SH-SY5Y (cell line): ENCODE results near the gene DBH.

Experiments
- GATA2 ChIP-seq: IDR thresholded peaks from 2 replicates; pipeline ENCODE4 v1.6.1; 2011; ENCODE audit warnings: mild to moderate bottlenecking, low read depth, low read length
- GATA3 ChIP-seq: IDR thresholded peaks from 2 replicates; pipeline ENCODE4 v1.6.1; 2011; ENCODE audit warnings: low read depth, mild to moderate bottlenecking, low read length, moderate library complexity

Gene DBH

DNA sequence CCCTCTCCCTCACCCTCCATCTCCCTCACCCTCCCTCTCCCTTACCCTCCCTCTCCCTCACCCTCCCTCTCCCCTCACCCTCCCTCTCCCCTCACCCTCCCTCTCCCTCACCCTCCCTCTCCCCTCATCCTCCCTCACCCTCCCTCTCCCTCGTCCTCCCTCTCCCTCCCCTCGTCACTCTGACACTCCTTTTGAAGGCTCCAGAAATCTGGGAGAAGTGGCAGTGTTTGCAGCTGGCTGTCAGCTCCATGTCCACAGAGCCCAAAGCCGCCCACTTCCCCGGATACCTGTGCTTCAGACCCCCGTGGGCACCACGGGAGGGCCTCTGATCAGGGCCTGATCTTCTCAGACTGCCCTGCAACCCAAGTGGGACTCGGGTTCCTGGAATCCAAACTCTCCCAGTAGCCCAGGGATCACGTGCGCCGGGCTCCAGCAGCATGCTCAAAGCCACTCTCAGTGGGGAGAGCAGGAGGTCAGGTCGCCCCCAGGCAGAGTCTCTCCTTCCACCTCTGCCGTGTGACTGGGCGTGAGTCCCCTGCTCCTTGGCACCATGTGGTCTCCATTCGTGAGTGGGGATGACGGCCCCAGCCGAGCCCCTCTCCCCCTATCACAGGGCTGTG lies 33.1 kb downstream of the DBH start:
- TF ChIP-seq GATA2 (no peak), GATA3 (no peak)

DNA sequence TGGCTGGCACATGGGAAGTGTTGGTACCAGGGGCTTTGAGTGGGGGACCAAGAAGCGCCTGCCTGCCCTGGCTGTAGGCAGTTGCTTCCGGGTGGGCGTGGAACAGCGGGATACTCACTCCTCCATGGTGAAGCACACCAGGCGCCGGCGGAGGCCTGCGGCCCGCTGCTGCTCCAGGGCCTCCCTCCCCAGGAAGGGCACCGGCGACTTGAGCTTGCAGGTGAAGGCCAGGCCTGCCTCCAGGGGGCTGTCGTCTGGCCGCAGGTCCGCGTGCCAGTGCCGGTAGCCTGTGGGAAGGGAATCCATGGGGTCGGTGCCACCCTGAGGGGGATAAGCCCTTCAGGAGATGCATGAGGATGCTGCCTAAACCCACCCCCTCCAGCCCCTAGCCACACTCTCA lies 34.3 kb downstream of the DBH start:
- TF ChIP-seq GATA2, result no peak

DNA sequence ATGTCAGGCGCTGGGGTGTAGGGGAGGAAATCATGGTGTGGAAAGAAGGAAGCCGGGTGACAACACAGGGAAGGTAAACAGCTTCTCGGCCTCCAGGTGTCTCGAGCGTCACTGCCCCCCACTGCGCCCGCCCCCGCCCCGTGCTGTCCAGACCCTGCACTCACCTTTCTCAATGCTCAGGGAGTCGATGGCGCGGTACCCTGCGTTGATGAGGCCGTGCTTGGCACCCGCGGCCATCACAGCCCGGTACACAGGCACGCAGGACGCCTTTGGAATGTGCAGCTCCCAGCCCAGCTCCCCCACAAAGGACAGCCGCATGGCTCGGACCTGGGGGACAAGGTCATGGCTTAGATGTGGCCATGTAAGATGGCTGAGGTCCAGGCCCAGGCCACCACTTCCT lies 35.2 kb downstream of the DBH start:
- TF ChIP-seq GATA3, result no peak
- no peak for TF ChIP-seq GATA2

DNA sequence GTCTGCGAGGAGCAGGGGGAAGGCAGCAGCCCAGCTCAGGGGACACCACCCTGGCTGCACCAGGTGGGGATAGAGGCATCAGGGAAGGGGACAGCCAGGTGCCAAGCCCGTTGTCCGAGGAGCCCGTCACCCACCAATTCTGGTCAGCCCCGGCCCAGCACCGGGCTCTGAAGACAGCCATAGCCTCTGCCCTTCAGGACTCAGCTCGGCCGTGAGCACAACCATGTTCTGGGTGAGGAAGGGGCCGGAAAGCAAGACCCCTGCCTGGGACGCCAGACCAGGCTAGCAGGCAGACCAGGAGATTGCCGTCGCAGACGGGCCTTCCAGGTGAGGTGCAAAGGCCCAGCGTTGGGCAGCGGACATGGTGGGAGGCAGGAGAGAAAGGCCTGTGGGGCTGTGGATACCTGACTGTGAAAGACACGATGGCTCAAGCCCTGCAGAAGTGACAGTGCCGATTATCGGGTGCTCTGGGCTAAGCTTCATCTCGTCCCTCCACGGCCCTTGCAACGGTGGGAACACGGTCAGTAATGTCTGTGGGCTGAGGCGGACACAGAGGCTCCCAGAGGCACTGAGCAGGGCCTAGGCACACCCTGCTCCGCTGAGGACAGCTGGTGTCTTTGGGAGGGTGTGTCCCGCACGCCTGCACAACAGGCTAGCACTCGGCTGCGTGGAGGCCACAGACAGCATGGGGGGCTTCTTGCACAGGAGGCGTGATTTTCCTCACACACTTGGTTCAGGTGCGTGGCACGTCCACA lies 36.5 kb downstream of the DBH start:
- no peak for TF ChIP-seq GATA3
- no peak for TF ChIP-seq GATA2

DNA sequence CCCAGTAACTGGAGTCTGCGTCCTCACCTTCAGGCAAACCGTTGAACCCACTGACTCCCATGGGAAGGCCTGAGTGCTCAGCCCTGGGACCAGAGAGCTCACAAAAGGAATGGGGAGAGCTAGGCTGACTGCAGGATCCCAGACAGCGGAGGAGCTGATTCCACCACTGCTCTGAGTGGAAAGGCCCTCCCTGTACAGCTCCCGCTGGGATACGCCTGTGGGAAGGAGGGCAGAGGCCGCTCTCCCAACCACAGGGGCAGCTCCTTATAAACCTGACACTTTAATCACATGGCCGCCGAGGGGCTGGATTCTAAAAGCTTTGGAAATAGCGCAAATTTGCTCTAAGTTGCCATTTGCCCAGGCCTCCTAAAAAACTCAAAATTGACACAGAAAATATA lies 37.1 kb downstream of the DBH start:
- TF ChIP-seq GATA2, result no peak
- TF ChIP-seq GATA3, result no peak

DNA sequence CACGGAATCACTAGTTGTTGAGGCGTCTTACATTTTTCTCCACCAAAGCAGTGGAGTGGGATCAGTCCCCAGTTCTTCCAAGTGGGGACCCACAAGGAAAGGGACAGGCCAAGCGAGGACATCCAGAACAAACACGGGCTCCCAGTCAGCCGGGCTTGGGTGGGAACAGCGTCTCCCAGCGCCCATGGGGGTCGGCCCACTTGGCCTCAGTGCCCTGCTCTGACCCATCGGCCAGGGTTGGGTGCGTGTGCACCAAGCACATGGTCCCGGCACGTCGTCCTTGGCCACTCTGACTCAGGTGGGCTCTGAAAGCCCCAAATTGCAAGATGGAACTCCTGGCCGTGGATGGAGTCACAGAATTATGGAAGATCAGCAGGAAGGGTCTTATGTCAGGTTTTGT lies 37.9 kb downstream of the DBH start:
- TF ChIP-seq GATA3 (no peak), GATA2 (no peak)

DNA sequence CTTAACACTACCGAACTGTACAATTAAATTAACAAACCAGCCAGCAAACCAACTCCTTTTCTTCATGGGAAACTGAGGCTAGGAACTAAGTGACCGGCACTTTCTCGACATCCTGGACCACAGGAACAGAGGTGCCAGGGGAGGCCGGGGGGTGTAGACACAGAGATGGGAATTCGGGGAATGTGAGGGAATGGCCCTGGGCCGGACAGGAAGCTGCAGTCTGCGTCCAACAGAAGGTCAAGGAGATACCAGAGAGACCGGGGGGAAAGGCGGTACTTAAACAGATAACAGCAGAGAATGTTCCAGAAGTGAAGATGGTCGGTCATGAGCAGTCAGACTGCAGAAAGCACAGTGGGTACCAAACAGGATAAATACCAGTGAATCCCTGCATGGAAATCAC lies 40.3 kb downstream of the DBH start:
- no peak for TF ChIP-seq GATA2
- TF ChIP-seq GATA3, result no peak

DNA sequence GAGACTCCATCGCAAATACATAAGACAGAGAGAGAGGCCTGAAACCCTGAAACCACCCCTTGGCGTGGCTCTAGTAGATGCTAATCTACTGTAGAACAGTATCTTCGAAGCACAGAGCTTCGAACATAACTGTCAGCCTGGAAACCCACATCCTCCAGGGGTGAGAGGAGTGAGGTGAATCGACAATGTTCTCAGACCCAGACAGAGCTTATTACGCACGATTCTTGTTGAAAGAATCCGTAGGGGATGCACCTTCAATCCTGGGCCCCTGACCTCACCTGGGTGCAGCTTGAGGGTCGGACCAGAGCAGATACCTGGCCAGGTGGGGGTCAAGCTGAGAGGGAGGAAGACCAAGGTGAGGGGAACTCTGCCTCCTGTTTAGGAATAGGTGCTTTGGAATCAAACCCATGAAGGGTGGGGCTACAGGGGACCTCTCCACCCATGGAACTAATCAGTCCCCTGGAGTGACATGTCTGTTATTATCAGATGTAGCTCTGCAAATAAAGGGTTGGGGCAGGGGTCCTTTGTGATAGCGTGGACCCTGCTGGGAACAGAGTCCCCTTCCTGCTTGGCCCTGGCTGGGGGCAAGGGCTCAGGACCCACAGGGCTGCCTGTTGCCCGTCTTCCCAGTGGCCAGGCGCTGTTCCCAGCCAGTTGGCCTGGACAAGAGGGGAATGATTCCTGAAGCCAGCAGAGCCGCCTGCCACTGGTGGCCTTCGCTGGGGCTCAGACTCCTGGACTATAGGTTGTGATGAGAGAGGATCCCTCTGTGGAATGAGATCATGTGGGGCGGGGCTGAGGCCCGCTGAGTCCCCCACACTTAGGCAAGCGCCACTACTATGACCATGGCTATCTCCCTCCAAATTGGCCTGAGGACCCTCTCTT lies 41.2 kb downstream of the DBH start:
- TF ChIP-seq GATA3 (no peak), GATA2 (no peak)

DNA sequence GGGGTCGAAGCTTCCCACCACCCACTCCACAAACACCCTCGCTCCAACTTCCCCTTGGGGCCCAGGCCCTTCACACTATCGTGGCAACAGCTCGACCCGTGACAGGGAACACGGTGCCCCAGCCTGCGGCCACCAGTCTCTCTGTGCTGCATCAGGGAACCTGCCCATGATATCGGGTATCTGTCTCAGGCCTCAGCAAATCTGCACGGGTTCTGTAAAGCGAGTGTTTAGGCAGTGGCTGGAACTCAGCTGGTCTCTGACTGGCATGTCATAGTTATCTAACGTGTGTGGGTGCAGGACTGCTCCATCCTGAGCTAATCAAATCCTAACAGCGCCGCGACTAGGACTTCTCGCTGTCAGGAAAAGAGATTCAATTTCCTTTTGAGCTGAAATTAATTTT lies 42.9 kb downstream of the DBH start:
- TF ChIP-seq GATA2 (no peak), GATA3 (no peak)

DNA sequence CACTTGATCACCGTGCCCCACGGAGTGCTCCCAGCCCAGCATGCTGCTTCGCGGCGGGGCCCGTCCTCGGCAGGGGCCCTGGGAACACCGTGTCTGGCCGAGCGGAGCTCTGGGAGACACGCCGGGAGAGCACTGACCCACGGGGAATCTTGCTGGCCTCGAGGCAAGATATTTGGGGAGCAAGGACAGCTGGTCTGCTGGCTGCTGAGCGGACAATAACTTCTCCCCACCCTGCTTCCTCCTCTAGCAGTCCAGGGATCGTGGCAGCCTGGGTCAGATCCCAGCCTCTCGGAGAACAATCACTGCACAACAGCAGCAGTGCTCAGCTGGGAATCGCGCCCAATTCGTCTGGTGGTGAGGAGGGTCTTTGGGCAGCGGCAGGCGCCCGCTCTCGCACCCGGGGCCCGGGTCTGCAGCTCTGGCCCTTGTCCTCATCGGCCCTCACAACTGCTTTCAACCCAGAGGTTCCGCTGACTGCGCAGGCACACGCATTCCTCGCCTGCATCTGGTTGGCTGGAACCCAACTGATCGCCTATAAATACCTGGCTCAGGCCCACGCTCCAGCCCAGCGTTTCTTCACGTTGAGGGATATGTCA lies 43.4 kb downstream of the DBH start:
- TF ChIP-seq GATA3, result no peak
- TF ChIP-seq GATA2, result no peak

DNA sequence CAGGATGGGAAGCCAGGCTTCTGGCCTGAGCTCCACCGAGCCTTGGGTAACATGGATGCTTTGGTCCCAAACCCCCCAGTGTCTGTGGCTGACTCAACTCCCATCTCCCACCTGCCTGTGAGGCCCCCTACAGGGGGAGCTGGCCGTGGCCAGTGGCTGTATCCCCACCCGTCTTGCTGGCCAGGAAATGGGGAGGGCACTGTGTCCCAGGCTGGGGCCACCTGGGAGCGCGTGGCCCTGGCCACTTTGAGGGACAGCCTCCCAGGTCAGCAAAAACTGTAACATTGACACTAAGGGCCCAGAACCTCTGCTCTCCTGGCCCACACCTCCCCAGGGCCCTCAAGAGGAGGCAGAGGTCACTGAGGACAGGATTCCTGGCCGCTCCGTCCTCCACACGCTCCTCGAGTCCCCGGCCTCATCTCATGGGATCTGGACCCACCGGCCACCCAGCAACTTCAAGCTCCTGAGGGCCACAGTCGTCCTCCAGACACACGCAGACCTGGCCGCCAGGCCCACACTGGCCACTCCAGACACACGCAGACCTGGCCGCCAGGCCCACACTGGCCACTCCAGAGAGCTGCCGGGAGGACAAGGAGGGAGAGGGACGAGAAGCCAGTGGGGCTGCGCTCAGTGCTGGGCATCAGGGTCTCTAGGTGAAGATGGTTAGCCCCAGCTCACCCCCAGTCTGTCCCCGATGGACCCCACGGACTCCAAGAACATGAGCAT lies 44.2 kb downstream of the DBH start:
- TF ChIP-seq GATA2 (no peak), GATA3 (no peak)

DNA sequence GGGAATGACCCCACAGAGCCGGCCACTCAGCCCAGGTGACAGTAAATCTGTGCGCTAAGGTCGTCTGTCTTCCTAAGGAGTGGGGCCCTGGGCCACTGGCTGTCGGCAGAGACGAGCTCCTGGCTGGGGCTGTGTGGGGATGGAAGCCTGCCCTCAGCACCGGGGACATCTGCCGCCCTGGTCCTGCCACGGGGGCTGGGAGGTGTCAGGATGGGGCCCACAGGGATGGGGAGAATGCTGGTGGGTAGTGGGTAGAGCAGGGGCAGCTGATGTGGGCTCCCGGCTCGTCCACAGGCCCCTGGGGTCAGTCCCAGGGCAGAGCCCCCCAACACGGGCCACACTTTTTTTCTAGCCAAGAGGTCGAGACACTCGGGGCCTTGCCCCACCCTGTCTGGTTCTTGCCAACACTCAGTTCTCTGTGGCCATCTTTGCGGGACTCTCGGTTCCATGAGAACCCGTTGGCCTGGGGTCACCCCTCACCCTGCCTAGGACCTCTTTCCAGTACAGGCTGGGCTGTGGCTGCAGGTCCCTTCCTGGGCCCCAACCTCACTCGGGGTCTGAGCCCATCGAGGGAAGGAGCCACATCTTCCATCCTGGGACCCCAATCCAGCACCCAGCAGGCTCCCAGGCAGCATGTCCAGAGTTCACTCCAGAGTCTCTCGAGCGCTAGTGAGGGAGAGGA lies 45.0 kb downstream of the DBH start:
- TF ChIP-seq GATA3 (no peak), GATA2 (no peak)

DNA sequence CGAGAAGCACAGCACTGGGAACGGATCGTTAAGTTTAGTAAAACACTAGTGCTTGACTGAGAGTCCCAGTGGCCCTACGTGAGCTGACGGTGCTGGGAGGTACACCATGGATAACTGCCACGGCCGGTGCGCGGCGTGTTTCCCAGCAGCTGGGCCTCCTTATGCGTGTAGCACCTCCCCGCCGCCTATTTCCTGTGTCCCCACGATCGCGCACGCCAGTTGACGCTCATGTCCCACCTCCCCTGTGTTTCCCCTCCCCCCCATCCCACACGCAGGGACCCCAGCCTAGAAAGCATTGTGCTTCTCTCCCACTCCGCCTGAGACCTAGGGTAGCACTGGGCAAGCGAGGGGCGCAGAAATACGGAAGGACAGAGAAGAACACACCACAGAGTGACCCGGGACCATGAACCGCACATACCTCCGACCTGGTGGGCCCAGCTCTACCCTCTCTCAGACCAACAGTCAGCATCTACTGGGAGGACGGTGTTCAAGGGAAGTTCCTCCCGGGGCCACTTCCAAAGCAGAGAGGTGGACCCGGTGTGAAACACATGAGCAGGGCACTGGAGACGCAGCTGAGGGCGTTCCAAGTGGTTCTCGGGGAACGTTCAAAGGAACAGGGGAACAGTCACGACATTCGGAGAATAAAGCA lies 45.6 kb downstream of the DBH start:
- TF ChIP-seq GATA2 (no peak), GATA3 (no peak)
